Measurements from ENCODE around the gene BRPF1.

BRPF1 gene

GRCh38 chr3:9731206-9732079 lies at the start of gene BRPF1:
Gene BRPF1, plus strand, starts transcription at chr3:9731735. Its CDS starts 2,406 bp downstream, at chr3:9734141.
- peak; percentile 88 for DNase-seq

- no peak for DNase-seq
These were observed 49.4 kb upstream of the BRPF1 start for GRCh38 chr3:9682096-9682495.

- DNase-seq, result no peak
These were observed 48.1 kb upstream of the BRPF1 start for GRCh38 chr3:9683426-9683825.

GRCh38 chr3:9685216-9686049 lies 46.1 kb upstream of the BRPF1 start:
- no peak for DNase-seq

GRCh38 chr3:9686050-9686550 lies 45.4 kb upstream of the BRPF1 start:
- no peak for DNase-seq

- DNase-seq, result no peak
These were observed 44.8 kb upstream of the BRPF1 start for GRCh38 chr3:9686703-9687102.

- DNase-seq, result no peak
These were observed 44.0 kb upstream of the BRPF1 start for GRCh38 chr3:9687514-9687913.

GRCh38 chr3:9688961-9689360 lies 42.6 kb upstream of the BRPF1 start:
- no peak for DNase-seq

- no peak for DNase-seq
These were observed 41.8 kb upstream of the BRPF1 start for GRCh38 chr3:9689757-9690156.

GRCh38 chr3:9690451-9691450 lies 40.8 kb upstream of the BRPF1 start:
- DNase-seq, result no peak

- no peak for DNase-seq
These were observed 39.9 kb upstream of the BRPF1 start for GRCh38 chr3:9691636-9692035.

- DNase-seq, result no peak
These were observed 39.1 kb upstream of the BRPF1 start for GRCh38 chr3:9692416-9692815.

- DNase-seq, result no peak
These were observed 36.2 kb upstream of the BRPF1 start for GRCh38 chr3:9695345-9695744.

GRCh38 chr3:9695746-9696145 lies 35.8 kb upstream of the BRPF1 start:
- no peak for DNase-seq

- DNase-seq, result no peak
These were observed 34.9 kb upstream of the BRPF1 start for GRCh38 chr3:9696480-9697220.

- DNase-seq, result no peak
These were observed 33.6 kb upstream of the BRPF1 start for GRCh38 chr3:9697892-9698291.

- DNase-seq, result no peak
These were observed 33.2 kb upstream of the BRPF1 start for GRCh38 chr3:9698293-9698692.

- no peak for DNase-seq
These were observed 31.0 kb upstream of the BRPF1 start for GRCh38 chr3:9700536-9700935.

GRCh38 chr3:9701006-9701405 lies 30.5 kb upstream of the BRPF1 start:
- DNase-seq, result no peak

- no peak for DNase-seq
These were observed 29.8 kb upstream of the BRPF1 start for GRCh38 chr3:9701711-9702110.

GRCh38 chr3:9703240-9703639 lies 28.3 kb upstream of the BRPF1 start:
- no peak for DNase-seq
